SK-N-DZ (cell line): ENCODE results near the gene ADARB2.
"Not testable (repeated sequence)": the region's sequence is repeated elsewhere in the genome, so short reads cannot be mapped to it uniquely, and the experiment has no call there.

Experiments used
- DNase-seq: peaks from one replicate; pipeline ENCODE4 v3.0.0-alpha.2; 2015; ENCODE audit warnings: low spot score

The ADARB2 gene

GRCh38 chr10:1179346-1180070 is 557.8 kb downstream of the ADARB2 start:
- no peak for DNase-seq

GRCh38 chr10:1178506-1178905 is 558.8 kb downstream of the ADARB2 start:
- DNase-seq: no peak

GRCh38 chr10:1177936-1178335 is 559.4 kb downstream of the ADARB2 start:
- no peak for DNase-seq

DNA sequence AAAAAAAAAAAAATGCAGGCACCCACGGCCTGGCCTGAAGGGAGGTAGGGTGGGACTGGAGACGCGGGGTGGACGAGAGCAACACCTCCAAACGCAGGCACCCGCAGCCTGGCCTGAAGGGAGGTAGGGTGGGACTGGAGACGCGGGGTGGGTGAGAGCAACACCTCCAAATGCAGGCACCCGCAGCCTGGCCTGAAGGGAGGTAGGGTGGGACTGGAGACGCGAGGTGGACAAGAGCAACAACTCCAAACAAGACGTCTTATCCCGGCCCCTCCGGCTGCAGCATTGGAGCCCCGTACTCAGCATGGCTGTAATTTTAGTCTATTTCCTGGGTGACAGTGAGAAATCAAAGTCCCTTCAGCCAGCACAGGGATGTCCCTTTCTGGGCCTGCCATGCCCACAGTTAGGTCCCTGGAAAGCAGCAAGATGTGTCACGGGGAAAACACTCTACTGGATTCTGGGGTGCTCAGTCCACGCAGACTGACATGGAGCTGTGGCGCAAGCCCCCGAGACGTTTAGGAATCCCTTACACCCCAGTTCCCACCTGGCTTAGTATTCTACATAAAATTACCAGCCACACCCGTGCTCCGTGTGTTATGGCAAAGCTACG is 561.3 kb downstream of the ADARB2 start:
- no peak for DNase-seq

- no peak for DNase-seq
Observed at GRCh38 chr10:1174022-1174421, 563.3 kb downstream of the ADARB2 start.

DNA sequence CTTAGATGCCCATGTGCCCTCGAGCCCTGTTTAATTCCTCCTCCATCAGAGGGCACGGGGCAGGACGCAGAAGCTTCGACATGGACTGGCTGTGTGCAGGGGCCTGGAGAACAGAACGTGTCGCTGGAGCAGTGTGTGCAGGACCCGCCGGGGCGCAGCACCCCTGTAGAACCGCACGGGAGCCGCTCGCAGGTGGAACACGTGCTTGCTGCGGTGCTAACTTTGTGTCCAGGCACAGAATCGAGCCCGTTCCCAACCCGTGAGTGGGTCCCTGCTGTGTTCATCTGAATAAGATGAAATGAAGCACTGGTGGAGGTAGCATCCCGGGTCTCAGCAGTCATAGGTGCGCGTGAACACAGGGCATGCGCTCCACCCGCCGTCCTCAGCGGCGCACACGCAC is 564.2 kb downstream of the ADARB2 start:
- no peak for DNase-seq

GRCh38 chr10:1172256-1172984 is 564.9 kb downstream of the ADARB2 start:
- no peak for DNase-seq

DNA sequence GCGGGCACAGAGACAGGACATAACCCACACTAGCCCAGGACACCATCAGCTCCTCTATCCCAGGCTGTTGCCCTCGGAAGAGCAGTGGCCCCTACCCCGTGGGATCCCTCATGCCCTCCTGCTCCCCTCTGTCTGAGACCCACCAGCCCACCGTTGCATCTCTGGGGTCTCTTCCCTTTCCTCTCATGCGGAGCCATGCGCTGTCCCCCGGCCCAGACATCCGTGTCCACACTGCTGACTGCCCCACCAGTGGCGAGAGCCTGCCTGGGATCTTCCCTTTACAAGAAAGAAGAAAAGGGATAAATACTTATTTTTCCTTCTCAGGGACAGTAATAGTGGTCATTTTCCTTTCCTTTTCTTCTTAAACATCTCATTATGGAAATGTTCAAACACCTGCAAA is 565.7 kb downstream of the ADARB2 start:
- DNase-seq: no peak

DNA sequence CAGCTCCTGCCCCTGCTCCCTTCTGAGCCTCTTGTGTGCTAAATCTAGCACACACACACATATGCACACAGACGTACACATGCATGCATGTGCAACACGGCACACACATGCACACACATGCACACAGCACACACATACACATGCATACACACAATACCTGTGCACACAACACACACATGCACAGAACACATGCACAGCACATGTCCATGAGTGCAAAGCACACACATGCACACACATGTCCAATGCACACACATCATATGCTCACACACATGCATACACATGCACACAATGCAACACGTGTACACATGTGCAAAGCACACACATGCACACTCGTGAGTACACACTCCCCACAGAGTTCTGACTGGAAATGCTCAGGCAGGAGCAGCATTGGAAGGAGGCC is 566.1 kb downstream of the ADARB2 start:
- no peak for DNase-seq

DNA sequence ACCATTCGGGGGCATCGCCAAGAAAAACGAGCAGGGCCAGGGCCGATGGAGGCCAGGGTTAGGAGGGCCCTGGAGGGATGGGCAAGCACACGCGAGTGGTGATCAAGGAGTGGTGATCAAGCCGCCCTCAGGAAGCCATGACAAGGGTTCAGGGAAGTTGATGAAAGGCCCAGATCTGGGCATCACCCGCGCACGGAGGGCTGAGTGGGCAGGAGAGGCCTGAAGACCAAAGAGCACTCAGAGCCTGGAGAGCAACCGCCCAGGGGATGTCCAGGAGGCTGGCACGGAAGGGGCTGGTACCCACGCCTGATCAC is 566.5 kb downstream of the ADARB2 start:
- DNase-seq: no peak

GRCh38 chr10:1169981-1170866 is 567.1 kb downstream of the ADARB2 start:
- DNase-seq: no peak

- no peak for DNase-seq
Observed at GRCh38 chr10:1169186-1169885, 568.0 kb downstream of the ADARB2 start.

DNA sequence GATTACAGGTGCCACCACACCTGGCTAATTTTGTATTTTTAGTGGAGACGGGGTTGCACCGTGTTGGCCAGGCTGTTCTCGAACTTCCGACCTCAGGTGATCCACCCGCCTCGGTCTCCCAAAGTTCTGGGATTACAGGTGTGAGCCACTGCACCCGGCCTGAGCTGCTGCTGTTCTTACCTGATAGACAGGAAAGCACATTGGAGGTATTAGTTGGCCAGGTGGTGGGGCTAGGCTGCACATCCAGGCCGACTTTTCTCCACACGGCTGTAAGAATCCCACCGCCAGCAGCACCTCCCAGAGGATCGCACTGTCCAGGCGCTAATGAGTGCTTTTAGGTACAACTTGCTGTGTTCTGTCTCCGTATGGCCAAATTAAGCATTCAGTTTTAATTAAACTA is 568.6 kb downstream of the ADARB2 start:
- DNase-seq: no peak

DNA sequence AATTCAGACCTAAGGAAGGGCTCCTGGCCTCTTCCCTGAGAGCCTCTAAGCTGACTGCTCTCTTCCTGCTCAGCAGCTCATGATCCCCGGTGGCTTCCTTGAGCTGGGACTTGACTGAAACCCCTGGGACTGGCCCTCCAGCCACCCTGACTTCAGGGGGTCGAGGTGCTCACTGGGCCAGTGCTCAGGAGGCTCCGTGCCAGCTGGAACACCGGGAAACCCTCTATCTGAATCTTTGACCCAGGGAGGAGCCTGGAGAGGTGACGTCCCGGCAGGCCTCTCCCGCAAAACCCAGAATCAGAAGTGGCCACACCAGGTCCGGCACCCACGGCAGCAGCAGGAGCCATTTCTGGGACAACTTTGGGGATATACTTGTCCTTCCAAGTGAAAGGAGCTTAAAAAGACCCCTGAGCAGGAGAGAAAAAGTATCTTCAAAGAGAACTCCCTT is 570.5 kb downstream of the ADARB2 start:
- DNase-seq: no peak

DNA sequence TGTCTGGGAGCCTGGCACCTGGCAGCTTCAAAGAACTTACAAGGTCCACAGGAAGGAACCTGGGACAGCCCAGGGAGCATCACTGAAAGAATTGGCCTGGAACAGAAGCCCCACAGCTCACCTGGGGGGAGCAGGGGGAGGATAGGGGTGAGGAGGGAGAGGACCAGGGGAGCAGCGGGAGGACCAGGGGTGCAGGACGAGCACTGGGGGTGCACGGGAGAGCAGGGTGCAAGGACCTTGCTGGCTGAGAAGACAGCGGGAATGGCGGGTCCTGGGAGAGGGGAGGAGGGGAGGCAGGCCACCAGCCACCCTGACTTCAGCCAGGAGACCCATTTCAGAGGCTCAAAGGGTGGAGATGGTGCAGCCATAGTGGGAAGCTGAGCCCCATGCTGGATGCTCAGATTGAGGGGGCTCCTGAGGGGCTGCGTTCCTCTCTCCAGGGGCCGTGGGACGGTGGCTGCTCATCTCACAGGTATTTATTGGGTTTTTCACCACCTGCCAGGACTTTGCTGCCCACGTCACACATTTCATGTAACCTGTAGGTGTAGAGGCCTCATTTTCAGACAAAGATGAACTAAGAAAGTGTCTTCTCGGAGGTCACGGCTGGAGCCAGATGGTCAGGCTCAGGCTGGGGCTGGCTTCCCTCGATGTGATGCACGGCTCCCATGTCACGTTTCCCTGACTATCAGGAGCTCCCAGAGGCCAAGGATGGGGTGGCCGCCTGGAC is 571.1 kb downstream of the ADARB2 start:
- DNase-seq: no peak

DNA sequence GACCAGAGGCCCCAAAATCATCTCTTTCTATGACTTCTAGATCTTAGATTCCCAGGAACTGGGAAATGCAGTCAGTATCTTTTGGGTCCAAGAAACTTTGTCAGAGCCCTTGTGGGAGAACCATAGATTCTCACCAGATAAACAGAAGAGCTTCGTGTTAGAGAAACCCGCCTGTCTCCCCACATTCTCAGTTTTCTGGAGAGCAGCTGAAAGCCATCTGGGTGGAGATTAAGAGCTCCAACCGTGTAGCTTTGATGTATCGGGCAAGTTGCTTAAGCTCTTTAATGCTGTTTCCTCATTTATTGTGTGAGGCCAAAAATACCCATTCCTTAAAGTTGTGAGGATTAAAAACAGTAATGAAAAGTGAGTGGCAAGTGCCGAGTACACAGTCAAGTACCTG is 573.5 kb downstream of the ADARB2 start:
- DNase-seq: no peak

DNA sequence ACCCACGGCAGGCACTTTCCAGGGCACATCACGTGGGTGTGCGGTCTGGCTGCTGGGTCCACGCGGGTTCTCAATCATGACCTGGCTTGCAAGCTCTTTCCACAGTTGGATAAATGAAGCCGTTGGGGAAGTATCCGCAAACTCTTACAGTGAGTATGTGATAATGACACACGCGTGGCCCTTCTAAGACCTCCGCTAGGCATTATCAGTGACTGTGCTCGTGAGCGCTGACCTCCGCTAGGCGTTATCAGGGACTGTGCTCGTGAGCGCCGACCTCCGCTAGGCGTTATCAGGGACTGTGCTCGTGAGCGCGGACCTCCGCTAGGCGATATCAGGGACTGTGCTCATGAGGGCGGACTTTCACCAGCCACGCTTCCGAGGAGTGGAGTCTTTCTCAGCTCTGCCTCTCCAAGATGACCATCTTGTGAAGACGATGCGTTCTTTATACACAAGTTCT is 574.1 kb downstream of the ADARB2 start:
- DNase-seq: no peak

DNA sequence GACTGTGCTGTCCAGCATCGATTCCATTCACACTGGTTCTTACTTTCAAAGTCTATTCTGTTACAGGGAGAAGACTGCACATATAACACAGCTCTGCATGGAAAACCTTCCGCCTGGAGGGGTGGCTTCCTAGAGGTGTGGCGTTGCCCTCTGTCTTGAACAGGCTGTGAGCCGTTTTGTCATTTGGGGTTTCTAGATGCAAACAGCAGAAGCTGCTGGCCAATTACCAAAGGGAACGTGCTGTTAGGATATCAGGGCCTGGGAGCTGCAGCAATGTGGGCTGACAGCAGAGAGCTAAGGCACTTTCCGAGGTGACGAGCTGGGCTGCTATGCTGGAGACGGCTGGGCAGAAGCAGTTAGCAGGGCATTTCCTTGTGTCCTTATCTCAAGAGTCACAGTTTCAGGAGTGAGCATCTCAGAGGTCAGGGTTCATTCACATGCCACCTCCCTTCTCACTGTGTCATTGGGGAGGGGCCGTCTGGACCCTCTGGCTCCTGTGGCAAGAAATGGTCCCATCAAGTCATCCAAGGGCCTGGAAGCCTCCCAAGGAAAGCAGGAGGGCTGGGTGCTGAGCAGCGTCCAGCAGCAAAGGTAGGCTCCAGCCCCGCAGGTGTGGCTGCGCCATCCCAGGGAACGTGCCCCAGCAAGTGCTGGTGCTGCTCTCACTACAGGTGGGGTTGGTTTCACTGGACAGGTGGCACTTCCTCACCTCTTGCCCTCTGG is 574.7 kb downstream of the ADARB2 start:
- no peak for DNase-seq

- not testable (repeated sequence) for DNase-seq
Observed at GRCh38 chr10:1161315-1161673, 576.0 kb downstream of the ADARB2 start.
